ENCODE measurements around the gene APOBEC4.

Gene APOBEC4

GRCh38 chr1:183652547-183653461 lies at the start of gene APOBEC4:
APOBEC4 (minus strand) TSS chr1:183653316; CDS start chr1:183648781, 4,535 bp downstream.
- H3K27ac Mint-ChIP-seq: peak within 1 kb of the TSS; percentile 58
- H3K4me1 Mint-ChIP-seq: peaks cover 30% of the 10 kb centered on the region
- ATAC-seq (peak; percentile 33), DNase-seq (no peak)
- no peaks in the 10 kb centered on the region for H3K27me3 Mint-ChIP-seq
- H3K4me3 Mint-ChIP-seq: peak within 1 kb of the TSS; percentile 16
- no peaks in the 10 kb centered on the region for H3K36me3 Mint-ChIP-seq (ENCODE audit: low read depth)
- no peaks in the 10 kb centered on the region for H3K9me3 Mint-ChIP-seq

GRCh38 chr1:183702813-183703198 lies 49.7 kb upstream of the APOBEC4 start:
- no peak overlapping the region for H3K27ac Mint-ChIP-seq
- no peaks in the 10 kb centered on the region for H3K9me3 Mint-ChIP-seq
- H3K27me3 Mint-ChIP-seq: no peaks in the 10 kb centered on the region
- no peak overlapping the region for H3K4me3 Mint-ChIP-seq
- no peak for ATAC-seq
- DNase-seq: no peak
- peaks cover 10% of the 10 kb centered on the region for H3K4me1 Mint-ChIP-seq
- peaks cover 3% of the 10 kb centered on the region for H3K36me3 Mint-ChIP-seq (ENCODE audit: low read depth)

DNA sequence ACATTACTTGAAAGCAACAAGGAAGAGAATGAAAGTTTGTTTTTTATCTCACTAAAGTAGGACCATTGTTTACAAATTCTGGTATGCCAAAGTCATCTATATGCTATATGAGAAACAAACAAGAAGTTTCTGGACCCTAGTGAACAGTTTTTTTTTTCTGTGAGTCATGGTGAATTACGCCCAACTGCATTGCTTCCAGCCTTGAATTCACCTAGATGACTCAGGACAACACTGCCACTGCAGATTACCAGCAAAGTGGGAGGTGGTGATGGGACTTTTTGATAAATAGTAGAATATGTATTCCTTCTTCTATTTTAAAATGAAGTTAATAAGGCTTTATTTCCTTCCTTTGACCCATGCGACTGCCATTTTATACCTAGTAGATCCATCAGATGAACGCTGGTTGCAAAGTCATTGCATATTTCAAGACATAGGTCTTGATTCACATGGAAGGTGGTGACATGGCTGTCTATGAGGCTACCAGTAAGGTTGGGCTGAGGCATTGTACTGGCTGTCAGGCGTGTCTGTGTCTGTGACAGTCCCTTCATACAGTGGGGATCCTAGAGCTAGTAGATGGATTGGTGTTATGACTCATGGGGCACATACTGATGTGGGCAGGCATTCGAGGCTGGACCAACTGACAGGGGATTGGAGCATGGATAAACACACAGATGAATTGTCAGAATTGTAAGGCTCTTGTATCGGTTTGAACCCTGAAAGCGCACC lies 49.1 kb upstream of the APOBEC4 start:
- Mint-ChIP-seq H3K4me3 (no peak overlapping the region), H3K27me3 (no peaks in the 10 kb centered on the region), H3K9me3 (no peaks in the 10 kb centered on the region), H3K27ac (no peak overlapping the region), H3K4me1 (peaks cover 12% of the 10 kb centered on the region), H3K36me3 (ENCODE audit: low read depth) (peaks cover 3% of the 10 kb centered on the region)
- DNase-seq (no peak), ATAC-seq (no peak)

DNA sequence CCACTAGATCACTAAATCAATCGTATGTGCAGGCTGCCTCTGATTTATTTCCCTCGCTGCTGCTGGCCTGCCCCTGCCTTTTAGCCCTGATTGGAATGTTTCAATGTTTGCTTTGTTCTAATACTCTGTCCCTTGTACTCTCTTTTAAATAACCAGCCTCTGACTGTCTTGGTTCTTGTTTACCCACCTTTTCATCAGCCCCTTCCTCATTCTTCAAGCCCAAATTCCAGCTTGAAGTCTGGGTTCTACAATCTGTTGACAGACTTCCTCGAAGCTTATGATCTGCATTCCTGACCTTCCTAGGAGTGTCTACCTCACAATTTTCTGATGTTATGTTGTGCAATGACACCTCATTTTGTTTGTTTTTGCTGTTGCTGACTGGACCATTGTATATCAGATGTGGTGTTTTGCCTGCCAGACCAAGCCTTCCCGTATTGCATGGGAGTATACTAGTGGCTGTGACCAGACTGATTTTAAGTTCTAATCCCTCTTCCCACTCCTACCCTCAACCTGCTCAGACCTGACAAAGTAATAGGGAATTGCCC lies 46.6 kb upstream of the APOBEC4 start:
- DNase-seq: no peak
- Mint-ChIP-seq H3K27me3 (no peaks in the 10 kb centered on the region), H3K4me3 (no peak overlapping the region), H3K4me1 (peaks cover 12% of the 10 kb centered on the region), H3K27ac (no peak overlapping the region), H3K36me3 (ENCODE audit: low read depth) (peaks cover 3% of the 10 kb centered on the region), H3K9me3 (no peaks in the 10 kb centered on the region)
- no peak for ATAC-seq

- no peak overlapping the region for H3K4me3 Mint-ChIP-seq
- H3K4me1 Mint-ChIP-seq: peaks cover 12% of the 10 kb centered on the region
- H3K9me3 Mint-ChIP-seq: no peaks in the 10 kb centered on the region
- DNase-seq (no peak), ATAC-seq (no peak)
- no peak overlapping the region for H3K27ac Mint-ChIP-seq
- no peaks in the 10 kb centered on the region for H3K27me3 Mint-ChIP-seq
- H3K36me3 Mint-ChIP-seq (ENCODE audit: low read depth): peaks cover 3% of the 10 kb centered on the region
These were observed 44.9 kb upstream of the APOBEC4 start for GRCh38 chr1:183697814-183698590.

- ATAC-seq (no peak), DNase-seq (no peak)
- Mint-ChIP-seq H3K27me3 (no peaks in the 10 kb centered on the region), H3K36me3 (ENCODE audit: low read depth) (no peaks in the 10 kb centered on the region), H3K27ac (no peak overlapping the region), H3K4me1 (peaks cover 12% of the 10 kb centered on the region), H3K9me3 (no peaks in the 10 kb centered on the region), H3K4me3 (no peak overlapping the region)
These were observed 43.9 kb upstream of the APOBEC4 start for GRCh38 chr1:183696981-183697380.

- Mint-ChIP-seq H3K36me3 (ENCODE audit: low read depth) (no peaks in the 10 kb centered on the region), H3K27ac (no peak overlapping the region), H3K9me3 (no peaks in the 10 kb centered on the region), H3K27me3 (no peaks in the 10 kb centered on the region), H3K4me1 (peaks cover 16% of the 10 kb centered on the region), H3K4me3 (no peak overlapping the region)
- ATAC-seq: no peak
- no peak for DNase-seq
These were observed 41.6 kb upstream of the APOBEC4 start for GRCh38 chr1:183694755-183695154.

DNA sequence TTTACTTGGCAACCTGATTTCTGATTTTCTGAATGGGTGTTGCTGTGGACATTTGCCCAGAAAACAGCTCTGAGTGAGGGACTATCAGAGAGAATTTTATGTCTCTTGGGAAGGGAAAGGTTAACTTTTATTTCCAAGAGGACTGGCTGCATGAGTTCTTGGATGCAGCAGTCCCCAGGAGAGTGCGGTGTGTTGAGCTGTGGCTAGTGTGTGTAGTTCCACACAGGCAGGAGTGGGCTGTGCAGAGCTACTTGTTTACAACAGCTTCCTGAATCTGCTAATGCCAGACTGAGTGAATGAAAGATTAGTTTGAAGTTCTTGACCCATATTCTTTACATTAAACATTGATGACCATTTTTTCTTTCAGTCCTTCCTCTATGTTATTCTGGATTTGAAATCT lies 41.0 kb upstream of the APOBEC4 start:
- Mint-ChIP-seq H3K27ac (no peak overlapping the region), H3K4me1 (peaks cover 16% of the 10 kb centered on the region), H3K4me3 (no peak overlapping the region), H3K36me3 (ENCODE audit: low read depth) (no peaks in the 10 kb centered on the region), H3K9me3 (no peaks in the 10 kb centered on the region), H3K27me3 (no peaks in the 10 kb centered on the region)
- no peak for DNase-seq
- no peak for ATAC-seq

DNA sequence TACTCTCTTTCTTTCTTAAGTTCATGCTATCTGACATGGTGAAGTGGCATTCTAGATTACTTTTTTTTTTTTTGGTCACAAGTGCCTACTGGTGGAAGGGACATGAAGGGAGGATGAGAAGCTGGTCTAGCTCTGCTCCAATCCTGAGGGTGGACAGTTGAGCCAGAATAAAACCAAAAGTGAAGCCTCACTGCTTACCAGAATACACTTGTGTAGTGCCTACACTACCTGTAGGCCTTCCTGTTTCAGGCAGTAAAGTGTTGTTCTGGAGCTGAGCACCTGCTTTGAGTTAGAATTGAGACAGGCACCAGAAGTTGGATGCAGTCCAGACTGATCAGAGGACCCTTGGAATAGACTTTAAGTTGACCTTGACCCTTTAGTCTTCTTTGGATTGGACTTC lies 40.4 kb upstream of the APOBEC4 start:
- Mint-ChIP-seq H3K4me3 (no peak overlapping the region), H3K4me1 (peaks cover 14% of the 10 kb centered on the region), H3K36me3 (ENCODE audit: low read depth) (no peaks in the 10 kb centered on the region), H3K27ac (no peak overlapping the region), H3K27me3 (no peaks in the 10 kb centered on the region), H3K9me3 (no peaks in the 10 kb centered on the region)
- DNase-seq (no peak), ATAC-seq (no peak)

DNA sequence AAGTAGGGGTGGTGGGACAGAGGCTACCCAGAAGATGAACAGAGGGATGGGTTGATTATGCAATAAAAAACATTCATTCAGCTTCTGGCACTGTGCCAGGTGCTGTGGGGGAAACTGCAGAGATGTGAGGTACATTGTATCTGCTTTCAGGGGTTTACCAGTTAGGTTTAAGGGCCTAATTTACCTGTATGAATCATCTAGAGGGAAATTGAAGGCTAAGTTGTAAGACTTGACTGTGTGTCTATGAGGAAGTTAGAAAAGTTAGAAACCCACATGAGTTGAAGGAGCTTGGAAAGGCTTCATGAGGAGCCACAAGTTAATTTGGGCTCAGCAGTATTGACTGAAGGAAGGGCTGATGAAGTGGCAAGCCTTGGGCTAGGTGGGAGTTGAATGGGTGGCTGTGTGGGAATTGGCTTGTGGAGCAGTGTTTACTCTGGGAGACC lies 36.7 kb upstream of the APOBEC4 start:
- H3K9me3 Mint-ChIP-seq: no peaks in the 10 kb centered on the region
- H3K4me3 Mint-ChIP-seq: no peak overlapping the region
- DNase-seq (peak; percentile 10), ATAC-seq (no peak)
- peaks cover 5% of the 10 kb centered on the region for H3K4me1 Mint-ChIP-seq
- no peaks in the 10 kb centered on the region for H3K27me3 Mint-ChIP-seq
- no peaks in the 10 kb centered on the region for H3K36me3 Mint-ChIP-seq (ENCODE audit: low read depth)
- no peak overlapping the region for H3K27ac Mint-ChIP-seq

DNA sequence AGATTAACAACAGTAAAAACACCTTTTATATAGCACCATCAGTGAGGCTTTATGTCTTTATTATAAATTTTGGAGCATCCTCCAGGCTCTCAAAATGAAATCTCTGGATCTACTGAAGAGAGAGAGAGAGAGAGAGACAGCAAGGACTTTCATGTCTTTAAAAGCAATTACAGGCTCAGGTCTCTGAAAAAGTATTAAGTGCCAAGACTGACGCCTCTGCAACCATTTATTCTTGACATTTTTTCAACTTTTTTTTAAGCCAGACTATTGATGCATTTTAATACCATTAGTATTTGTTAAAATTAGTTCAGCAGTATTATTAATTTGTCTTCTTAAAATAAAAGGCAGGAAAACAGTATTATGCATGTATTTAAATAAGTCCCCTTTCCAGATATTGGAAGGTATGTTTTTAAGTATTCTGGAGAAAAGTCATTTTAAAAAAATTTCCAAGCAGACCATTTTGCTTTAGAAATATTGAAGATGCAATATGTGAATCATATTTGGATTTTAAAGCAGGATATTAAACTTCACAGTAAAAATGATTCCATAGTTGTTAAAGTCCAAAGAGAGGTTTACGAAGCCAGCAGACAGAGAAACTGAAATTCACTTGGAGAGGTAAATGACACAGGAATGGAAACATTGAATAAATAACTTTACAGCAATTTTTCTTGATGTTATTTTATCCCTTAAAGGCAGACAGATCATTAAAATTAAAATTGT lies 35.4 kb upstream of the APOBEC4 start:
- Mint-ChIP-seq H3K27me3 (no peaks in the 10 kb centered on the region), H3K4me1 (peaks cover 5% of the 10 kb centered on the region), H3K9me3 (no peaks in the 10 kb centered on the region), H3K27ac (no peak overlapping the region), H3K36me3 (ENCODE audit: low read depth) (no peaks in the 10 kb centered on the region), H3K4me3 (no peak overlapping the region)
- ATAC-seq (no peak), DNase-seq (no peak)

- no peaks in the 10 kb centered on the region for H3K36me3 Mint-ChIP-seq (ENCODE audit: low read depth)
- no peak overlapping the region for H3K4me3 Mint-ChIP-seq
- H3K4me1 Mint-ChIP-seq: peaks cover 5% of the 10 kb centered on the region
- ATAC-seq: no peak
- H3K9me3 Mint-ChIP-seq: no peaks in the 10 kb centered on the region
- H3K27ac Mint-ChIP-seq: no peak overlapping the region
- H3K27me3 Mint-ChIP-seq: no peaks in the 10 kb centered on the region
- DNase-seq: no peak
These were observed 34.6 kb upstream of the APOBEC4 start for GRCh38 chr1:183687546-183688304.

DNA sequence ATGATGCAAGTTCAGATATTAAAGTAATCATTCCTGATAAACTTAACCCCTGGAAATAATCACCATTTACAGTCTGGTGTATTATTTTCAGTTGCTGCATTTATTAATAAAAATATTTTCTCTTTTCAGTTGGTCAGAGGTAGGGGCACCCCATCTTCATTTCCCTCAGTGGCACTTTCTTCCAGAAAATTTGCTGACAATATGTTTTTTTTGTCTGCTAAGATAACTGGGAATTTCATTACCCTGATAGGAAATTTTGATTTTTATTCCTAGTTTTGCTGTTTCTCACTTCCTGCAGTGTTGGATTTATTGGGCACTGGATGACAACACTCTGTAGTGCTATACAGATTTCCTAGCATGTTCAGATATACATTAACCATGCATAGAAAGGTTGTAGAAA lies 33.1 kb upstream of the APOBEC4 start:
- DNase-seq: no peak
- Mint-ChIP-seq H3K27me3 (no peaks in the 10 kb centered on the region), H3K27ac (no peak overlapping the region), H3K9me3 (no peaks in the 10 kb centered on the region), H3K4me1 (peaks cover 5% of the 10 kb centered on the region), H3K4me3 (no peak overlapping the region), H3K36me3 (ENCODE audit: low read depth) (no peaks in the 10 kb centered on the region)
- no peak for ATAC-seq

All from activated naive CD8-positive, alpha-beta T cell treated with anti-CD3 and anti-CD28 coated beads, Interleukin-2, amount 50 U/mL, for 24 hours (primary cell).